ENCODE measurements around the gene MKX.

The MKX gene

DNA sequence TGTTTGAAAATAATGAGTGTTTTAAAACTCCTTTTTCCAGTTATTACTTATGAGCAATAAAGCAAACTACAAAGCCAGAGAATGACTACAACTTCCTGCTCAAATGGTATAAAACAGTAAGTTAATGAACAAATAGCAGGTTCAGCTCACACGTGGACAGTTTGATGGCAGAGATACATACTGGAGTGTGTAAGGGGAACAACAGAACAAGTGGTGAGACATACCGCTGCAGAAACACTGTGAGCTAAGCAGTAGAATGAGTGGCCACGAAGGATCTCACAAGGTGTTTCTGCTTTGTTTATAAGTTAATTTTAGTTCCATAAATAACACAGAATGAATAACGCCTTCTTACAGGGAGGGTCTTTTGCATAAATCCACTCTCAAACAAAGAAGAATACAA, 3.0 kb upstream of the MKX start:
- DNase-seq (ENCODE audit: low read depth): no peak
- TF ChIP-seq, protein P1, sequence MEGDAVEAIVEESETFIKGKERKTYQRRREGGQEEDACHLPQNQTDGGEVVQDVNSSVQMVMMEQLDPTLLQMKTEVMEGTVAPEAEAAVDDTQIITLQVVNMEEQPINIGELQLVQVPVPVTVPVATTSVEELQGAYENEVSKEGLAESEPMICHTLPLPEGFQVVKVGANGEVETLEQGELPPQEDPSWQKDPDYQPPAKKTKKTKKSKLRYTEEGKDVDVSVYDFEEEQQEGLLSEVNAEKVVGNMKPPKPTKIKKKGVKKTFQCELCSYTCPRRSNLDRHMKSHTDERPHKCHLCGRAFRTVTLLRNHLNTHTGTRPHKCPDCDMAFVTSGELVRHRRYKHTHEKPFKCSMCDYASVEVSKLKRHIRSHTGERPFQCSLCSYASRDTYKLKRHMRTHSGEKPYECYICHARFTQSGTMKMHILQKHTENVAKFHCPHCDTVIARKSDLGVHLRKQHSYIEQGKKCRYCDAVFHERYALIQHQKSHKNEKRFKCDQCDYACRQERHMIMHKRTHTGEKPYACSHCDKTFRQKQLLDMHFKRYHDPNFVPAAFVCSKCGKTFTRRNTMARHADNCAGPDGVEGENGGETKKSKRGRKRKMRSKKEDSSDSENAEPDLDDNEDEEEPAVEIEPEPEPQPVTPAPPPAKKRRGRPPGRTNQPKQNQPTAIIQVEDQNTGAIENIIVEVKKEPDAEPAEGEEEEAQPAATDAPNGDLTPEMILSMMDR (conservative IDR thresholded peaks at IDR 0.05; ENCODE audit: control insufficient read depth, insufficient read depth, low read depth, low read length): no peak
- no peak overlapping the region for H3K4me3 ChIP-seq (ENCODE audit: control insufficient read depth, low read depth, low read length)

DNA sequence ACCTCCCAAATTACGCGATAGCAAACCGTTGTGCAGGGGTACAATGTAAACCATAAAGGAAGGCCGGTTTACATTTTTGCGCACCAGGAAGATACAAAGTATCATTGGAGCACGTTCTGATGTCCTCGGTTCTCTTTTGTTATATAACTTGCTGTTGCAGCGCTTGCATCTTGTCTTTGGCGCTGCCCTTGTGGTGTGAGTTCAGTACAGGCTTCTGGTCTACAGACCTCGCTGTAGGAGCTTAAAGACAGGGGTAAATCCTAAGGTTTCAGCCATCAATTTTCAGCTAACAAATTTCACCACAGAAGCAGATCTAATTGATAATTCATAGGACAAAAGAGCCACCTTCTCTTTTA, 1.5 kb upstream of the MKX start:
- DNase-seq (ENCODE audit: low read depth): no peak
- H3K4me3 ChIP-seq (ENCODE audit: control insufficient read depth, low read depth, low read length): no peak overlapping the region
- TF ChIP-seq, protein P1 (conservative IDR thresholded peaks at IDR 0.05; ENCODE audit: control insufficient read depth, insufficient read depth, low read depth, low read length): no peak

DNA sequence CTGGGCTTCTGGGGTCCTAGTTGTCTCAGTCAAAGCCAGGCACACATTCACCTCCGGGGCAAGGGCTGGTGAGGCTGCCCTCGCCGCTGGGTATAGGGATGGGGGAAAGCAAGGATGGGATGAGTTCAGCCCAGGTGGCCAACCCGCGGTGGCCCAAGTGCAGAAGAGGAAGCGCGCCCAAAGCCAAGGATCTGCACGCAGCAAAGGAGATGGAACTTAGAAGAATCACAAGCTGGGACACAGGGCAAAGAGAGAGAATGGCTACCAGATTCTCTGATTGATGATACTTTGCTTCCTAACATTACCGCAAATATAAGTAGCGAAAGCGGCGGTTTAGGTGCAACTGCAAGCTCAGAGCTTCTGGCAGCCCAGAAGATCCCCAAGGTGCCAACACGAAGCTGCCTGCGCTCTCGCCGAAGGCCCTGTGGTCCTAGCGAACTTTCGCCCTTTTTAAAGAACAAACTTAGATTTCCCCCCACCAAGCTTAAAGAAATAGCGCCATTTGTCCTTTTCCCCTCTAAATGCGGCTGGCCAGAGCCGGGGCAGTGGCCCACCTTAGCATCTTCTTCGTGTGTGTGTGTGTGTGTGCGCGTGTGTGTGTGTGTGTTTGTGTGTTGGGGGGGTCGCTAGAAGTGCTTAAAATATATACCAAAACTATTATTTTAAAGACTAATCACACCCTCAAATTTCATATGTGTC, 927 bp upstream of the MKX start:
- H3K4me3 ChIP-seq (ENCODE audit: control insufficient read depth, low read depth, low read length): peak overlapping the region; percentile 19
- TF ChIP-seq, protein P1 (conservative IDR thresholded peaks at IDR 0.05; ENCODE audit: control insufficient read depth, insufficient read depth, low read depth, low read length): no peak
- DNase-seq (ENCODE audit: low read depth): no peak

GRCh38 chr10:27744802-27745731, 552 bp downstream of the MKX start:
- TF ChIP-seq, protein P1 (conservative IDR thresholded peaks at IDR 0.05; ENCODE audit: control insufficient read depth, insufficient read depth, low read depth, low read length): no peak
- H3K4me3 ChIP-seq (ENCODE audit: control insufficient read depth, low read depth, low read length): peak overlapping the region; percentile 24
- no peak for DNase-seq (ENCODE audit: low read depth)

DNA sequence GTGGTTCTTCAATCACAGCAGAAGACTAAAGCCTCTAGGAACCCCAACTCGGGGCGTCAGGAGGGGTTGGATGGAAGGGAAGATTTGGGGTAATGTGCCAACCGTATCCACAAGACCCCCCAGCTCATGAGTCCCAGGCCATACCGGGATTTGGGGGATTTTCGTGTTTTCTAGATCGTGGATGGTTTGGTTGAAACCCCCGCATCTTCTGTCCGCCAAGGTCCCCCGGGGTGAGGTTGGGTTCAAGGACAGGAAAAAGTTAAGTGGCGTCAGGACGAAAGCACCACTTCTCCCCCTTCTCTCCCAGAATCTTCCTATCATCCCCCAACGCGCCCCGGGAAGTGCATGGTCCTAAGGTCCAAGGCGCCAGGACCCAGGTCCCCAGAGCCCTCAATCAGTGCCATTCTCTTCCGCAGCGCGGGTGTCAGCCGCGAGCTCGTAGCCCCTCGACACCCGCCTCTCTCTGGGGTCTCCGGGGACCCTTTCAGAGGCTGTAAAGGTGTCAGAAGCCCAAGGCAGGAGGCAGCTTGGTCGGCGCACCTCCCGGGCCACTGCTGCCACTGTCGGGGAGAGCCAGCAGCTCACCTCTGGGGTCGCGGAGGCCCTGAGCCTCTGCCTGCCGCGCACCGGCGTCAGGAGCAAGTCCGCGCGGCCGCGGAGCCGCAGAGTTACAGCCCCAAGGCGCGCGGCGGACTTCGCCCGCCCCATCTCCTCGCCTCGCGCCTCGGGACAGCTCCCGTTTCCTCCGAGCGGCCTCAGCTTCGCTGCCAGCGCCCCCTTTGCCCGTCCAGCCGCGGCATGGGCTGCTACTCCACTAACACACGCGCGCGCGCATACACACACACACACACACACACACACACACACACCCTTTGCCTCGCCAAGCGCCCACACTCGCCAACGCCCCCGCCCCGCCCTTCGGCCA, 1.5 kb downstream of the MKX start:
- DNase-seq (ENCODE audit: low read depth): peak; percentile 27
- TF ChIP-seq, protein P1 (conservative IDR thresholded peaks at IDR 0.05; ENCODE audit: control insufficient read depth, insufficient read depth, low read depth, low read length): no peak
- peak overlapping the region; percentile 35 for H3K4me3 ChIP-seq (ENCODE audit: control insufficient read depth, low read depth, low read length)

Measured in fibroblast of mammary gland (primary cell).